Skeletal muscle tissue (tissue), 4 donors: Measurements from ENCODE around the gene NDUFS6. TPM values are rescaled to one million over a fixed set of nuclear protein-coding genes. Genes with fewer than 3 reads are reported as not detected.

Experiments used
- H3K27ac ChIP-seq: one replicate; pipeline ENCODE4 v1.7.0; 2013; ENCODE audit warnings: mild to moderate bottlenecking, low read depth, low read length, inconsistent platforms
- H3K27me3 ChIP-seq, 3 donors: one replicate each; pipeline ENCODE4 v1.7.0; 2013; ENCODE audit warnings: low read length in 3 of 3; ENCODE audit not compliant: control insufficient read depth in 3 of 3, insufficient read depth in 3 of 3
- H3K36me3 ChIP-seq, 3 donors: one replicate each; pipeline ENCODE4 v1.7.0; 2013; ENCODE audit warnings: low read length in 3 of 3; ENCODE audit not compliant: control insufficient read depth in 3 of 3, insufficient read depth in 3 of 3
- H3K4me1 ChIP-seq, 3 donors: one replicate each; pipeline ENCODE4 v1.7.0; 2013; ENCODE audit warnings: low read length in 3 of 3, mild to moderate bottlenecking in 3 of 3; ENCODE audit not compliant: control insufficient read depth in 3 of 3, insufficient read depth in 3 of 3
- H3K4me3 ChIP-seq, 3 donors: one replicate each; pipeline ENCODE4 v1.7.0; 2013; ENCODE audit warnings: low read length in 3 of 3
- H3K9ac ChIP-seq, 3 donors: one replicate each; pipeline ENCODE4 v1.7.0; 2013; ENCODE audit warnings: low read length in 3 of 3, mild to moderate bottlenecking in 3 of 3, moderate library complexity in 2 of 3, low read depth in 1 of 3
- H3K9me3 ChIP-seq, 3 donors: one replicate each; pipeline ENCODE4 v1.7.0; 2013; ENCODE audit warnings: low read length in 3 of 3; ENCODE audit not compliant: control insufficient read depth in 3 of 3
- total RNA-seq: library from RNA; depleted of rRNA; stranded (reverse); fragments of >200 nt; gene quantifications from one replicate; pipeline ENCODE4 v1.2.3, GENCODE V29; 2014
- donor health status: Osteomylitis.

NDUFS6 gene
- total RNA-seq, 1 donor from 2014 or later: 37.1 TPM

GRCh38 chr5:1804001-1804690, 2.9 kb downstream of the NDUFS6 start:
- Histone ChIP-seq H3K27ac (no peak overlapping the region), H3K36me3 (peaks cover 45 to 57% (median 52%) of the 10 kb centered on the region in 3 donors), H3K4me1 (peaks cover 18 to 37% (median 19%) of the 10 kb centered on the region in 3 donors)

DNA sequence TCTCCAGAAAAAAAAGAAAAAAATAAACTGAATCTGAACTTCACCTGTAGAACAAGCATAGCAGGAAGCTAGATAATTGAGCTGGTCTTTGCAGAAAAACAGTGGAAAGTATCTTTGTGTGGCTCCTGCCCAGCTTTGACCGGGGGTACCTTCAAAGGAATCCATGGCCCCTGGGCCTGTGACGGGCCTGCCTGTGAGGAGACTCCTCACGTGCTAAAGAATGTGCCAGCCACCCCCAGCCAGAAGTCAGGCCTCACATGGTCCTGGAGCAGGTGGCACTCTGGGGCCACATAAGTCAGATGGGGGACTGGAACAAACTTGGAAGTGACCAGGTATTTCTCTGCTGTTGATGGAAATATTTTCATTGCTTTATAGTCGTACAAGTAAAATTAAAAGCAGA, 4.1 kb downstream of the NDUFS6 start:
- H3K4me1 ChIP-seq: peaks cover 19 to 38% (median 19%) of the 10 kb centered on the region in 3 donors
- no peak overlapping the region for H3K27ac ChIP-seq
- H3K36me3 ChIP-seq: peaks cover 55 to 69% (median 64%) of the 10 kb centered on the region in 3 donors

More at GRCh38 chr5:1804001-1804690, 2.9 kb downstream of the NDUFS6 start:
- no peak overlapping the region for H3K9ac ChIP-seq
- no peaks in the 10 kb centered on the region for H3K9me3 ChIP-seq
- no peak overlapping the region for H3K4me3 ChIP-seq
- no peaks in the 10 kb centered on the region for H3K27me3 ChIP-seq

DNA sequence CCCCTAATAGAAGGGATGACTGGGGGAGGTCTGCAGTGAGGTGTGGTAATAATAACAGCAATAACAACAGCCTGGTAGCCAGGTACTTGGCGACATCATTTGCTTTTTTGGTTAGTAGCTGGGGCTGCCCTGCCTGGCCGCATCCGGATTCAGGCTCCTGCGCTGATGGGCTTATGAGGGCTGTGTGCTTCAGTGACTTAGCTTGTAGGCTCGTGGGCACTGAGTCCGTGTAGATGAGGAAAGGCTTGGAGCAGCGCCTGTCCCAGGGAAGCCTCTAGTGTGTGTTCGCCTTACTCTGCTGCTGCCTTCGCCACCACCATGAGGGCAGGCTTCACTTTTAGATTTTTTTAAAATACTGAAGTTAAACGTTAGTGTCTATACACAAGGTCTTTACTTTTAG, 4.5 kb downstream of the NDUFS6 start:
- no peak overlapping the region for H3K4me3 ChIP-seq
- no peaks in the 10 kb centered on the region for H3K9me3 ChIP-seq
- H3K27me3 ChIP-seq: no peaks in the 10 kb centered on the region
- peaks cover 19 to 38% (median 19%) of the 10 kb centered on the region in 3 donors for H3K4me1 ChIP-seq
- H3K9ac ChIP-seq: no peak overlapping the region
- peaks cover 58 to 69% (median 65%) of the 10 kb centered on the region in 3 donors for H3K36me3 ChIP-seq
- no peak overlapping the region for H3K27ac ChIP-seq

More for the DNA sequence above, 4.1 kb downstream of the NDUFS6 start:
- no peaks in the 10 kb centered on the region for H3K9me3 ChIP-seq
- no peak overlapping the region for H3K4me3 ChIP-seq
- H3K27me3 ChIP-seq: no peaks in the 10 kb centered on the region
- no peak overlapping the region for H3K9ac ChIP-seq

DNA sequence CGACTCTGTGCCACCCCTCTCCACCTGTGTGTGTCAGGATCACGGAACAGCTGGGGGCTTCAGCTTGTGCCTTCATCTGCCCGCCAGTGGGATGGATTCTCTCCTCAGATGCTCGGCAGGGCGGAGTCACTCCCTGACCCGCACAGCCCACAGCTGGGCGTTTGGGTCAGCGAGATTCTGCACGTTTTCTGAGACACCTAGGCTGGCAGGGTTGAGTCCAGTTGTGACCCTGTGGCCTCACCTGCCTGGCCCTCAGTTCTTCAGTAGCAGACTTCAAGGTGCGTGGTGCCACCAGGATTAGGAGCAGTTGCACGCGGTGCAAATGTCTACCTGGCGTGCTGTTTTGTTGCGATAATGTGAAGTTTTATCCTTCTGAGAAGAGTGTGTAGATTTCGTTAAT, 5.0 kb downstream of the NDUFS6 start:
- Histone ChIP-seq H3K4me1 (peaks cover 20 to 38% (median 22%) of the 10 kb centered on the region in 3 donors), H3K36me3 (peaks cover 58 to 69% (median 67%) of the 10 kb centered on the region in 3 donors)

DNA sequence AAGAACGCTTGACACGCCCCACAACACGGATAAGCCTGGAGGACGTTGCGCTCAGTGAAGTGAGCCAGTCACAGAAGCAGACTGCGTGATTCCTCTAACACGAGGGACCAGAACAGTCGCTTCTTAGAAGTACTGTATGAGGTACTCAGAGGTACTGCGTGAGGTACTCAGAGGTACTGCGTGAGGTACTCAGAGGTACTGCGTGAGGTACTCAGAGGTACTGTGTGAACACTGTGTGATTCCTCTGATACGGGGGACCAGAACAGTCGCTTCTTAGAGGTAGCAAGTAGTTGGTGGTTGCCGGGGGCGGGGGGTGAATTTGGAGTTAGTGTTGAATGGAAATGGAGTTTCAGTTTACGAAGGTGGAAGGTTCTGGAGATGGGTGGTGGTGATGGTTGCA, 5.8 kb downstream of the NDUFS6 start:
- Histone ChIP-seq H3K9me3 (no peaks in the 10 kb centered on the region), H3K9ac (no peak overlapping the region), H3K27ac (no peak overlapping the region), H3K4me1 (peaks cover 19 to 35% (median 25%) of the 10 kb centered on the region in 3 donors), H3K4me3 (no peak overlapping the region), H3K36me3 (peaks cover 58 to 75% (median 73%) of the 10 kb centered on the region in 3 donors), H3K27me3 (no peaks in the 10 kb centered on the region)

More for the DNA sequence above, 5.0 kb downstream of the NDUFS6 start:
- Histone ChIP-seq H3K9ac (no peak overlapping the region), H3K27ac (no peak overlapping the region), H3K4me3 (no peak overlapping the region), H3K27me3 (no peaks in the 10 kb centered on the region), H3K9me3 (no peaks in the 10 kb centered on the region)

GRCh38 chr5:1807451-1808185, 6.4 kb downstream of the NDUFS6 start:
- no peak overlapping the region for H3K9ac ChIP-seq
- H3K4me1 ChIP-seq: peaks cover 14 to 34% (median 24%) of the 10 kb centered on the region in 3 donors
- no peaks in the 10 kb centered on the region for H3K9me3 ChIP-seq
- H3K4me3 ChIP-seq: no peak overlapping the region
- peaks cover 57 to 76% (median 74%) of the 10 kb centered on the region in 3 donors for H3K36me3 ChIP-seq
- no peak overlapping the region for H3K27ac ChIP-seq
- H3K27me3 ChIP-seq: no peaks in the 10 kb centered on the region

DNA sequence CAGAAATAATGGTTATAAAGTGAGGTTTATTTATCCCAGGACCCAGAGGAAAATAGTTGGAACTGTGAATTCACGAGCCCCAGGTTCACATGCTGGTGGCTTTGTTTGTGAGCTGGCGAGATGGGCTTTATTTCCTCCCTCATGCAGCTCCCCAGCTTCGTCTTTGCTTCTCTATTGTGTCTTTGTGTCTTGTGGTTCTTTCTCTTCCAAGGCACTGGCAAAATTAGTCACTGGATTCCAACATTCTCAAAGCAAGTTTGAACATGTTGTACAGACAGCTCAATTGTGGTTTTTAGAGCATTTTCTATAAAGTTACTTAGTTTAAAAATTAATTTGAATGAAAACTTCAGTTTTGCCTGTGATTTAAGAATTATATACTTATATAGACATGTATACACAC, 7.2 kb downstream of the NDUFS6 start:
- Histone ChIP-seq H3K27me3 (no peaks in the 10 kb centered on the region), H3K9me3 (no peaks in the 10 kb centered on the region), H3K9ac (no peak overlapping the region), H3K27ac (no peak overlapping the region), H3K36me3 (peaks cover 52 to 70% (median 69%) of the 10 kb centered on the region in 3 donors), H3K4me1 (peaks cover 14 to 25% (median 17%) of the 10 kb centered on the region in 3 donors), H3K4me3 (no peak overlapping the region)

GRCh38 chr5:1809416-1810035, 8.3 kb downstream of the NDUFS6 start:
- Histone ChIP-seq H3K9ac (no peak overlapping the region), H3K27ac (no peak overlapping the region), H3K36me3 (peaks cover 52 to 71% (median 69%) of the 10 kb centered on the region in 3 donors), H3K4me1 (peaks cover 13 to 15% (median 14%) of the 10 kb centered on the region in 3 donors), H3K4me3 (no peak overlapping the region), H3K27me3 (no peaks in the 10 kb centered on the region), H3K9me3 (no peaks in the 10 kb centered on the region)

DNA sequence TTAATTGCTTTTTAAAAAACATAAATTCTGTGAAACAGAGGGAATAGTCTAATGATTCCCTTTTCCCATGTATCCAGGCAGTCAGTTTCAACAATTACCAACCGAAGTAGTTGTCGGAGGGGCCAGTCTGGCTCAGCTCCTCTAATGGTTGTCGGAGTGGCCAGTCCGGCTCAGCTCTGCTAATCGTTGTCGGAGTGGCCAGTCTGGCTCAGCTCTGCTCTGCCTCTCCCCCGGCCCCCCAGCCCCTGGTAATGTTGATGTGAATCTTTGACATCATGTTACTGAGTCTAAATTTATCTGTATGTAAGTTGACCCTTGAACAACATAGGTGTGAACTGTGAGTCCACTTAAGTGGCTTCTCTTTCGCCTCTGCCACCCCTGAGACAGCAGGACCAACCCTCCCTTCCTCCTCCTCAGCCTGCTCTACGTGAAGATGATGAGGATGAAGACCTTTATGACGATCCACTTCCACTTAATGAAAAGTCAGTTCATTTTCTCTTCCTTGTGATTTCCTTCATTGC, 9.4 kb downstream of the NDUFS6 start:
- Histone ChIP-seq H3K9ac (no peak overlapping the region), H3K27me3 (no peaks in the 10 kb centered on the region), H3K4me1 (peaks cover 11 to 14% (median 13%) of the 10 kb centered on the region in 3 donors), H3K27ac (peak overlapping the region; percentile 28), H3K36me3 (peaks cover 58 to 73% (median 73%) of the 10 kb centered on the region in 3 donors), H3K4me3 (peak overlapping the region in 1 of 3 donors; percentile 7), H3K9me3 (no peaks in the 10 kb centered on the region)
